COLO668 (cell line): ENCODE data around the gene GORASP1.
A peak's percentile ranks its signal among the peaks of the same experiment; 100 is the strongest.

Experiments
- DNase-seq: peaks from one replicate; lab custom pipeline; 2025; ENCODE audit not compliant: unreplicated experiment; lab: John Stamatoyannopoulos, UW

GORASP1 gene

DNA sequence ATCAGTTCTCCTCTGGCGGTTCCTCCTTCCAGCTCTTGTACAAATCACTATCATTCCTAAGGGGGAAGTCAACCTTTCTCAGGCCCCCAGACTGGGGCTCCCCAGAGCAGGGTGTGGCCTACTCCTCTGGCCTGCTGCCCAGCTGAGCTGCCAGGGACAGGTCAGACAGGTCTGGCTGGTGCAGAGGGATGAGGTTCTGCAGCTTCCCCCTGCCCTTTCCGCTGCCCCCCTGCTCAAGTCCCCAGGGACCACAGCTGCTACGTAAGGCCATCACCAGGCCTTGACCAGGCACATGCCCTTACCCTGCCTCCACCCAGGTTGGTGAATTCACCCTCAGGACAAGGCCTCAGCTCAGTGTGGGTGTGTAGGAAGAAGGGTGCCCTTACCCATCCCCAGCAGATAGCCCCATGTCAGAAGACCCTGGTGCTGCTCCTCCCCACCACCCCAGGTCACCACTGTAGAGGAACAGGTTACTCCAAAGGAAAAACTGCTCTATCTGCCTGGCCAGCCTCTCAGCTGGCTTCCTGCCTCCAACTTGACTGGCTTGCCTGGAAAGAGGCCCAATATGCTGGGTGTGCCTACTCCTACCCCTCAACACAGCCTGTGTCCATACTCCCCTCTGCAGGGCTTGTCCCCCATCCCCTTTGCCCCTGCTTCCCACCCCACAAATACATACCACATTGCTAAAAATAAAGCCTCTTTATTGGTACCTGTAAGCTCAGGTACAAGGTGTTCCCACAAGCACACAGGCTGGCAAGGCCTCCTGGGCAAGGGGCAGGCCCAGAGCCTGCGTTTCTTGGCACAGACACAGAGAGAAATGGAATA, 34.0 kb upstream of the GORASP1 start:
- DNase-seq = peak; percentile 51

DNA sequence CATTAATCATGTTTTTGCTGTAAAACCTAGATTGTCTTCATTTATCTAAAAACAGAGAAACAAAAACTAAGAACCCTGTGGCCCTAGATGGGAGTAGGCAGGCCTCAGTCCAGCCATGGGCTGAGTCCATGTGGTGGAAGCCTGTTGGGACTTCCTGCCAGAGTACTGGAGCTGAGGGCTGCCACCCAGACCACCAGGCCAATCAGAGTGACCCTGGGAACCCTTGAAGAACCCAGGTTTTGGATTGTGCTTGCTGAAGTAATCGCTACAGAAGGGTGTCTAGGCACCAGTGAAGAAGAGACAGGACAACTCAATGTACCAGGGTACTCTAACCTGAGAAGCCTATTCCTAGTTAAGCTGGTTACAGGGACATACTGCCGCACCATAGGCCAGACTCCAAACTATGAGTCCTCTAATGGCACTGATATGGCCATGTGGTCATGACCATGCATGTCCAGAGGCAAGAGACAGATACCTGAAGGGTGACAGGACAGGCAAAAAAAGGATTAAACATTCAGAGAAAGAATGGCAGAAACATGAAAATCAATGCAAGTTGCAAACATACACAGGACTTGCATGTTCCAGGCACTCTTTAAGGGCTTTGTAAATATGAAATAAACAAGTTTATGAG, 33.0 kb upstream of the GORASP1 start:
- no peak for DNase-seq

DNA sequence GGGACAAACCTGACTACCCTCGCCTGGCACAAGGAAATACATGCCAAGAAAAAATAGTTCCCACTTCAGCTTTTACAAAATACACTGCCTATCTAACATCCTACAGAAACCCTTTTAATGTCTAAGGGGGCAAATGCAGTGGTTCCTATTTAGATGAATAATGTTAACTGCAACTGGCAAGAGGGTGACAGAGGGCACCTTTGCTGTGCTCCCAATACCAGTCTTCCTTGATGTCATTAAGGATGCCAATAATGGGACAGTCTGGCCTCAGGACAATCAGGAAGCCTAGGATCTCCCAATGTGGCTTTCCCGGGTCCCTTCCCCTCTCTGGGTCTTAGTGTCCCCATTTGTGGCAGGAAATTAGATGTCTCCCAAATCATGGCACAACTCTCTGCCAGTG, 32.0 kb upstream of the GORASP1 start:
- no peak for DNase-seq

DNA sequence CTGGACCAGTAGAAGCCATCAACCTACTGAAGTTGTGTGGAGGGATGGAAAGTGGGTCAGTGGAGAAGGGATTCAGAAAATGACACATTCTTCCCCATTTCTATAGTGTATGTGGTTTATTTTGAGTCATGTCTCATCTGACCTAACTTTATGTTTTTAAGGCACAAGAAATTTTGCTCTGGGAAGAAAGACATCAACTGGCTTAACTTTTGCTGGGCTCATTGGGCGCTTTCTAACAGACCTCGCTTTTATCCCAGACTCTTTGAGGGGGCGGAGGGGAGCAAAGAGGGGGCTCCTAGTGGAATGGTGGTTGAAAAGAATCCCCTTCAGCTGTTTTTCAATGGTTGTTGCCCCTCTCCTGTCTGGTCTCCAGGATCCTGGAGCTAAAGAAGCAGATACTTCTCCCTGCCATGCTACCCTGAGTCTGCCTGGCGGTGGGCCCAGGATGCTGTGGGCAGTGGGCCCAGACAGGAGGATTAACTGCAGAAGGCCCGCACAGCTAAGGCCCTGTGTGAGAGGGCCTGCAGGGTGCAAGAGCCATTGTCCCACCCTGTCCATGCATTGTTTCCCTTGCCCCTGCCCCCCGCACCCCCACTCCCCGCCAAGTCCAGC, 31.5 kb upstream of the GORASP1 start:
- no peak for DNase-seq

GRCh38 chr3:39137991-39138803, 30.8 kb upstream of the GORASP1 start:
- no peak for DNase-seq

- no peak for DNase-seq
These were observed 30.1 kb upstream of the GORASP1 start for GRCh38 chr3:39137435-39137936.

DNA sequence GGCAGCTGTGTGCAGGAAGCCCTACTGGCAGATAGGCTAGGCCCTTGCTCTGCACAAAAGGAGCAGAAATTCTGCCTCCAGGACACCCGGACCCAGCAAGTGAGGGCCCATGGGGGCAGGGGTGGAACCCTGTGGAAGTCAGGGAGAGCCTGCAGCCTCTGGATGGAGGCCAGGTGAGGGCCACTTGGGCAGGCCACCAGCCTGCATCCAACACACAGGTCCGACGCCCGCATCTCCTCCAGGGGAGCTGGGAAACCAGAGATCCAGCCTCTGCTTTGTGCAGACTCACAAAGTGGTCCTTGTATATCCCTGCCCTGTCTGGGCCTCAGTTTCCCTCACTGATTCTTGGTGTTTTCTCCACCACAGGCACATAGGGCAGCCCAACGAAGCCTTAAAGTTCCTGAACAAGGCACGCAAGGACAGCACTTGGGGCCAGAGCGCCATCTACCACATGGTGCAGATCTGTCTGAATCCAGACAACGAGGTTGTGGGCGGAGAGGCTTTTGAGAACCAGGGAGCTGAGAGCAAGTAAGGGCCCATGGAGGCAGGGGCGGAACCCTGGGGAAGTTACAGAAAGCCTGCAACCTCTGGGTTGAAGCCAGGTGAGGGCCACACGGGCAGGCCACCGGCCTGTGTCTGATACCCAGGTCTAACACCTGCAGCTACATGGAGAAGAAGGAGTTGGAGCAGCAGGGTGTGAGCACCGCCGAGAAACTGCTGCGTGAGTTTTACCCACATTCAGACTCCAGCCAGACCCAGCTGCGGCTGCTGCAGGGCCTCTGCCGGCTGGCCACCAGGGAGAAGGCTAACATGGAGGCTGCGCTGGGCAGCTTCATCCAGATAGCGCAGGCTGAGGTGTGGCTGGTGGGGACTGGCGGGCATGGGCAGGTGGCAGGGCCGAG, 29.4 kb upstream of the GORASP1 start:
- DNase-seq = no peak

DNA sequence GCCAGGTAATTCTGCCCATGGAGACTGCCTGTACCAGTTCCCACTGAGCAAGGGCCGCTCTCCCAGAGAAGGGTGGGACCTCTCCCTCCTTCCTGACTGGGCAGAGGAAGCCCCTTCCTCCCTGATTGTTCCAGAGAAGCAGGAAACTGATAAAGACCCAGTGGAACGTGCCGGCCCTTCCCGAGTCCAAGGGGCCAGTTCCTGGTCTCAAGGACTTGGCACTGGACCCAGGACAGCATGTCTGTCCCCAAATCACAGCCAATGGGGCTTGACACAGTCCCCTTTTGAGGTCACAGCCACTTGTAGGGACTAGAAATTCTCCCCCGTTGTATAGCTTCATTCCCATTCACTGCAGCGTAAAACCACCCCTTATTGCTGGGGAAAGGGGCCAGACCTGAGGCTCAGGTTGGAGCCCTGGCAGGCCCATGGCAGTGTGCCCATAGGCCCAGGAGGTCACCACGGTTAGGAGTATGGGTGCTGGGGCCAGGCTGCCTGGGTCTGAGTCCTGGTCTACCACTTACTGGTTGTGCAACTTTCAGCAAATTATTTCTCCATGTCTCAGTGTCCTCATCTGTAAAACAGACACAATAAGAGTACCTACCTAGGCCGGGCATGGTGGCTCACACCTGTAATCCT, 27.9 kb upstream of the GORASP1 start:
- DNase-seq = no peak

DNA sequence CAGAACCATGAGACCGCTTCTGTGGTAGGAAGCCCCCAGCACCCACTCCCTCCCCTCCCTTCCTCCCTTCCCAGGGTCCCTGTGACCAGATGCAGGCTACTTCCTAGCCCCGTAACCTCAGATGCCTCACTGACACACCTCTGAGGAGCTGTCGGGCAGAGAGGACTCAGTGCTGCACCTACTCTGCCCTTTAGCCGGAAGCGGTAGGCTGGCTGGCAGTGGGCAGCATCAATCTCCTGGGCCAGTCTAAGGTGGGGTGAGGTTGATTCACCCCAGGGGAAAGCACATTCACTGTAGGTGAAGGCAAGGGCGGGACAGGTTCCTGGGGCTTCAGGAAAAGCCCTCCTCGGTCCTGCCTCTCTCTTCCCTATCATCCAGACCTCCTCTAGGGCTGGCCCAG, 26.9 kb upstream of the GORASP1 start:
- DNase-seq = no peak

DNA sequence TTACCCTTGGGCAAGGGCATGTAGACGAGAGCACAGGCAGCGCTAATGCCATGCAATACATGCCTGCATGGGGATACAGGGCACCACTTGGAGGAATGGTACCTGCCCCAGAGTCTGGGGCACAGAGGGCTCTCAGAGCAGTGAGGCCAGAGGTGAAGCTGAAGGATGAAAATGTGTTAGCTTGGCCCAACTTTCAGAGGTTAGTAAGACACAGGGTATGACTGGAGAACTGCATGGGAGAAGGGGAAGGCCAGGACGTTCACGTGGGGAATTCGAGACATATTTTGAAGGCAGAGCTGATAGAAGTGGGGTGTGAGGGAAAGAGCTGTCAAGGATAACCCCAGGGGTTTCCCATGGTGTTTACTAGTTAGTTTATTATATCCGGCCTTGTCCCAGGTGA, 26.4 kb upstream of the GORASP1 start:
- no peak for DNase-seq

DNA sequence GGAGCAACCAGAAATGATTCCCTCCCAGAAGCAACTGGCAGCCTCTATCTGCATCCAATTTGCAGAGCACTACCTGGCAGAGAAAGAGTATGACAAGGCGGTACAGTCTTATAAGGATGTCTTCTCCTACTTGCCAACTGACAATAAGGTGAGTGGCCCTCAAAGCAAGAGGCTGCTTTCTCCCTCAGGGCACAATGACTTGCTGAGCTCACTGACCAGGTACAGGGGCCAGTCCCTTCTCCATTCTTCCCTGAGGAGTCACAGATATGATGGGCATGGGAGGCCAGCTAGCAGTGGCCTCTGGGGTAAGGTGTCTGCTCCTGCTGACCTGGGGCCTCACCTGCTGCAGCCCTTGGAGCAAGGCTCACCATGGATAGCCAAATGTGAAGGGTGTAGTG, 25.7 kb upstream of the GORASP1 start:
- DNase-seq = no peak

GRCh38 chr3:39132096-39133092, 25.0 kb upstream of the GORASP1 start:
- DNase-seq = no peak

DNA sequence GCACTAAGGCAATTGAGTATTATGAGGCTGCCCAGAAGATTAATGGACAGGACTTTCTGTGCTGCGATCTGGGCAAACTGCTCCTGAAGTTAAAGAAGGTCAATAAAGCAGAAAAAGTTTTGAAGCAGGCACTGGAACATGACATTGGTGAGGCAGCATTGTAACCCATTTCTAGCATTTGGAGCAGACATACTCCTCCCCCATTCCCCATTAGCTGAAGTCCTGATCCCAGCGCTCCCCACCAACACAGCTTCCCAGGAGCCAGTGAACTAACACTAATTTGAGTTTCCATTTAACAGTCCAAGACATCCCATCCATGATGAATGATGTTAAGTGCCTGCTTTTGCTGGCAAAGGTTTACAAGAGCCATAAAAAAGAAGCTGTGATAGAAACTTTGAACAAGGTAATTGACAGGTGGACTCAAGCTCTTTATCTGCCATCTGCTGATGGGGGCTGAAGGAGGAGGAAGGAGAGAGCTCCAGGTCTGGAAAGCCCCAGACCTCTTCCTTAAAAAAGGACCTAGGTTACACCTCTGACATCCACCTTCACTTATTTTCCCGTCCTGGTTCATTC, 23.4 kb upstream of the GORASP1 start:
- no peak for DNase-seq

- DNase-seq = no peak
These were observed 22.6 kb upstream of the GORASP1 start for GRCh38 chr3:39130026-39130425.

DNA sequence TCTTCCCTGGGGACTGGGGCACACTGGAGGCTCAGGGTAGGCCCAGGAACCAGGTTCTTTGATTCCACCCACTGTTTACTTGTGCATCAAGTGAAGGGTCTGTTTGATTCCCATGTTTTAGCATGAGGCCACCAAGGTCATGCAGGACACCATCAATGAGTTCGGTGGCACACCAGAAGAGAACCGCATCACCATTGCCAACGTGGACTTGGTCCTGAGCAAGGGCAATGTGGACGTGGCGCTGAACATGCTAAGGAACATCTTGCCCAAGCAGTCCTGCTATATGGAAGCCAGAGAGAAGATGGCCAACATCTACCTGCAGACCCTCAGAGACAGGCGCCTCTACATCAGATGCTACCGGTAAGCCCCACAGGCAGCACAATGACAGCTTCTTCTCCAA, 21.5 kb upstream of the GORASP1 start:
- no peak for DNase-seq

- DNase-seq = no peak
These were observed 20.5 kb upstream of the GORASP1 start for GRCh38 chr3:39127908-39128304.

- DNase-seq = no peak
These were observed 20.0 kb upstream of the GORASP1 start for GRCh38 chr3:39127269-39127907.
